ENCODE results near the gene SYT1. TPM values are rescaled to one million over a fixed set of nuclear protein-coding genes. Genes with fewer than 3 reads are reported as not detected.

The SYT1 gene
- total and polyA plus RNA-seq, 8 donors, result 0.16 to 1.2 (median 0.26) TPM

DNA sequence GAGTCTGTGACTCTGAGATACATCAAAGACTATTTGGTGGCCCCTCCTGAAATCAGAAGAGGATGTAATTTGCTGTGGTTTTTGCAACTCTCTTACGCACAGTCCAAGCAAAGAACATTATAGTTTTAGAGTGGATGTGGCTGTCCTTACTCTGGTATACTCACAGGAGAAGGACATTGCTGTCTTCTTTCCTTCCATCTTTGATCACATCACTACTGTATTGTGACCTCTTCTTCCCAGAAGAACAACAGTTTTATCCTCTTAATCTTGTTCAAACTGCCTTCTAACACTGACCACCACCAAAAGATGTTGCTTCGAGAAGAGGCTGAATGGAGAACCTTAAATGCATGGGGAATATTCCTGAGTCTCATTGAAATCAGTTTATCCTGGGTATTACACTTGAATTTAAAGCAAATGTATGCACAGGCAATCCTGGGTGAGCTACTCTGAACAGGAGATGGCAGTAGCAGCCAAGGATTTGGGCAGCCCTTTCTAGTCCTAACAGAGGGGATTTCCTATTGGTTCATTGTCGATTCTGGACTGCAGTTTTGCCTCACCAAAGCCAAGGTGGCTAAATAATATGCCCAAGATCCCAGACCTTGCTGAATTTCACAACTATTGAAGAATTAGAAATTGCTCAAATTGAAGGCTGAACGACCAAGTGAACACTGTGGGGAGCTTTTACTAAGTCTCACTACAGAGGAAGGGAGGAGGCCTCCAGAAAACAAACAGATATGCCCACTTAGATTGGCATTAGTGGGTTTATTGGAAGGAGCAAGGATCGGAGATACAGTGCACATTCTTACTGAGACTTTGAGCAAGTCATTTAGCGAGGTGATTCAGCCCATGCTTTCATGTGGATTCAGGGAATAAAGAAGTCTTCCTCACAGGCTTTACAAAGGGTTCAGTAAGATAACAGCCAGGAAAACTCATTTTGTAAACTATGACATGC is 543.4 kb downstream of the SYT1 start:
- 54 to 55% methylated on average over 6 of the region's 6 CpGs for WGBS, 2 donors
- intact Hi-C loops (cut with DNase I), result no loop called here
- Histone ChIP-seq H3K27me3 (no peaks in the 10 kb centered on the region), H3K9me3 (no peaks in the 10 kb centered on the region), H3K36me3 (no peaks in the 10 kb centered on the region), H3K4me1 (peaks cover 0 to 4% (median 0%) of the 10 kb centered on the region in 3 donors), H3K27ac (no peak overlapping the region), H3K4me3 (no peak overlapping the region)
- ATAC-seq (peak; percentile 75 to 98 (median 94)), FAIRE-seq (no peak), DNase-seq (peak in 3 of 6 donors; percentile 17 to 50 (median 41))
- TF ChIP-seq, protein P1, sequence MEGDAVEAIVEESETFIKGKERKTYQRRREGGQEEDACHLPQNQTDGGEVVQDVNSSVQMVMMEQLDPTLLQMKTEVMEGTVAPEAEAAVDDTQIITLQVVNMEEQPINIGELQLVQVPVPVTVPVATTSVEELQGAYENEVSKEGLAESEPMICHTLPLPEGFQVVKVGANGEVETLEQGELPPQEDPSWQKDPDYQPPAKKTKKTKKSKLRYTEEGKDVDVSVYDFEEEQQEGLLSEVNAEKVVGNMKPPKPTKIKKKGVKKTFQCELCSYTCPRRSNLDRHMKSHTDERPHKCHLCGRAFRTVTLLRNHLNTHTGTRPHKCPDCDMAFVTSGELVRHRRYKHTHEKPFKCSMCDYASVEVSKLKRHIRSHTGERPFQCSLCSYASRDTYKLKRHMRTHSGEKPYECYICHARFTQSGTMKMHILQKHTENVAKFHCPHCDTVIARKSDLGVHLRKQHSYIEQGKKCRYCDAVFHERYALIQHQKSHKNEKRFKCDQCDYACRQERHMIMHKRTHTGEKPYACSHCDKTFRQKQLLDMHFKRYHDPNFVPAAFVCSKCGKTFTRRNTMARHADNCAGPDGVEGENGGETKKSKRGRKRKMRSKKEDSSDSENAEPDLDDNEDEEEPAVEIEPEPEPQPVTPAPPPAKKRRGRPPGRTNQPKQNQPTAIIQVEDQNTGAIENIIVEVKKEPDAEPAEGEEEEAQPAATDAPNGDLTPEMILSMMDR (IDR thresholded peaks at IDR 0.05), result peak in 3 of 4 donors; percentile 39 to 53 (median 43)

DNA sequence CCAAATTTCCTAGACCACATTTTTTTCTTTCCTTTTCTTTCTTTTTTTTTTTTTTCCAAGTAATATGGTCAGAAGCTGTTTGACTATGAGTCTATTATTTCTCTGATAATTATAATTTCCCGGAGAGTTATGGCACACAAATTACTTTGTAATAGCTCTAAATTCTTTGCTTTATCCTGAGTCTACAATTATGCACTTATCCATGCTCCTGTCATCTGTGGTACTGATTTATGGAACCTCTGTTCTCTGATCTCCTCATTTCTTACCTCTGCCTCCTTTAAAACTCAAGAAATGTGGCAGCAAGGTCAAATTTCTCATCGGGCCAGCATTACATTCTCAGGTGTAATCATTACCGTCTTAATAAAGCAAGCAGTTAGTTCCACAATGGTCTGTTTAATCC is 544.1 kb downstream of the SYT1 start:
- no peak for FAIRE-seq
- intact Hi-C loops (cut with DNase I), result no loop called here
- H3K27me3 ChIP-seq, result no peaks in the 10 kb centered on the region
- H3K36me3 ChIP-seq, result no peaks in the 10 kb centered on the region
- H3K9me3 ChIP-seq, result no peaks in the 10 kb centered on the region
- WGBS, 2 donors, result 38 to 50% methylated on average over 3 of the region's 3 CpGs
- no peak overlapping the region for H3K4me3 ChIP-seq
- no peak overlapping the region for H3K27ac ChIP-seq
- no peak for ATAC-seq
- H3K4me1 ChIP-seq, result peaks cover 0 to 4% (median 0%) of the 10 kb centered on the region in 3 donors
- no peak for DNase-seq
- TF ChIP-seq, protein P1 (IDR thresholded peaks at IDR 0.05), result no peak

DNA sequence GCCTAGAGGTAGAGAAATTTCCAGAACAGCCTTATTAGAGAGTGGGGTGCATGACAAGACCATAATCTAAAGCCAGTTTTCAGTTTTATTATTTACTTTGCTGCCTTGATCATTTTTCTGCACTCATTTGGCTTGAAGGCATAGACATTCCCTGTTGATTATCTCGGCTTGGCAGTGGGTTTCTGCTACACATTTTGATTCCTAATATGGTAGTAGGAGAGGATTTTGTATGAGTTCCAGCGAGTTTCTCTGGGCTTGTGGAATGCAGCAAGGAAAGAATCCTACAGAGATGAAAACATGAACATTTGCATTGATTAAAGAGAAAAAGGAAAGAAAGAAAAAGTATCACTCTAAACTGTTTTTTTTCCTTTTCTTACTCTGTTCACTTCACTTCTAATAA is 545.0 kb downstream of the SYT1 start:
- intact Hi-C loops (cut with DNase I), result no loop called here
- no peak overlapping the region for H3K27ac ChIP-seq
- DNase-seq, result no peak
- FAIRE-seq, result no peak
- H3K27me3 ChIP-seq, result no peaks in the 10 kb centered on the region
- 51 to 59% methylated on average over 2 of the region's 2 CpGs for WGBS, 2 donors
- no peak overlapping the region for H3K4me3 ChIP-seq
- TF ChIP-seq, protein P1 (IDR thresholded peaks at IDR 0.05), result no peak
- ATAC-seq, result no peak
- no peaks in the 10 kb centered on the region for H3K36me3 ChIP-seq
- H3K4me1 ChIP-seq, result peaks cover 0 to 4% (median 0%) of the 10 kb centered on the region in 3 donors
- no peaks in the 10 kb centered on the region for H3K9me3 ChIP-seq

DNA sequence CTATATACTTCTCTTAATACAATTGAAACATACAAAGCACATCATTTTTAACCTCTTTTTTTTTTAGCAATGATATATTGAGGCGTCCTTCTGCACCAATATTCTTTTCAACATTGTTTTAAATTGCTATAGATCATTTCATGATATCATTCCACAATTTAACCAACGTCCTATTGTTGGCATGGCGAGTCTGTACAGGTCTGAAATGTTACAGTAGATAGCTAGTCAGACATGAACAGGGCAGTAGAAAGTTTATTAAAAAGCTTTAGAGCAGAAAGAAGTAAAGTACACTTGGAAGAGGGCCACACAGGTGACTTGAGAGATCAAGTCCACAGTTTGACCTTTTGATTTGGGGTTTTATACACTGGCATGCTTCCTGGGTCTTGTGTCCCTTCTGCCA is 547.2 kb downstream of the SYT1 start:
- WGBS, 2 donors, result 68 to 75% methylated on average over 3 of the region's 3 CpGs
- Histone ChIP-seq H3K36me3 (no peaks in the 10 kb centered on the region), H3K4me3 (no peak overlapping the region), H3K9me3 (no peaks in the 10 kb centered on the region), H3K27ac (no peak overlapping the region), H3K27me3 (no peaks in the 10 kb centered on the region), H3K4me1 (peaks cover 0 to 19% (median 7%) of the 10 kb centered on the region in 3 donors)
- ATAC-seq (no peak), FAIRE-seq (no peak), DNase-seq (no peak)
- TF ChIP-seq, protein P1 (IDR thresholded peaks at IDR 0.05), result no peak
- intact Hi-C loops (cut with DNase I), result loop anchor here in 1 of 3 donors (10.0 kb wide), 1 partner anchor 323 kb away; no protein-coding TSS in a partner anchor

DNA sequence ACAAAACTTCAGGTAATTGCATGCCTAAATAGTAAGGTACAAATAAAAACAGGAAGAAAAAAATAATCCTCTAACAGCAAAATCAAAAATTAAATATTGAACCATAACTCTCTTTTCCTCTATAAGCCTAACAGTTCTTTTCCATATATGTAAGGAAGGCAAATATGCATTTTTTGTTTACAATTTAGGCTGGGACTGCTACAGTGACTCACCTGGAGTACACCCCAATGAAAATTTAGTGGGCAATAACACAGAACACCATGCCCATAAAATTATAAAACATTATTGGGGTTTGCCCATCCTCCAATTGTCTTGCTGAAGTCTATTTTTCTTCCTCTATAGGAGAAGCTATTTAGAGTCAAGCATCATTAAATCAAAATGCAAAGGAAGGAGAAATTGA is 549.2 kb downstream of the SYT1 start:
- H3K27ac ChIP-seq, result no peak overlapping the region

More for the DNA sequence above, 549.2 kb downstream of the SYT1 start:
- Histone ChIP-seq H3K4me1 (peaks cover 0 to 19% (median 11%) of the 10 kb centered on the region in 3 donors), H3K4me3 (no peak overlapping the region), H3K36me3 (no peaks in the 10 kb centered on the region), H3K27me3 (no peaks in the 10 kb centered on the region), H3K9me3 (no peaks in the 10 kb centered on the region)
- ATAC-seq (no peak), DNase-seq (no peak), FAIRE-seq (no peak)
- intact Hi-C loops (cut with DNase I), result loop anchor here in 1 of 3 donors (10.0 kb wide), 1 partner anchor 321 kb away; no protein-coding TSS in a partner anchor
- TF ChIP-seq, protein P1 (IDR thresholded peaks at IDR 0.05), result no peak
